Measurements from ENCODE around the gene EDC3.

EDC3 gene

DNA sequence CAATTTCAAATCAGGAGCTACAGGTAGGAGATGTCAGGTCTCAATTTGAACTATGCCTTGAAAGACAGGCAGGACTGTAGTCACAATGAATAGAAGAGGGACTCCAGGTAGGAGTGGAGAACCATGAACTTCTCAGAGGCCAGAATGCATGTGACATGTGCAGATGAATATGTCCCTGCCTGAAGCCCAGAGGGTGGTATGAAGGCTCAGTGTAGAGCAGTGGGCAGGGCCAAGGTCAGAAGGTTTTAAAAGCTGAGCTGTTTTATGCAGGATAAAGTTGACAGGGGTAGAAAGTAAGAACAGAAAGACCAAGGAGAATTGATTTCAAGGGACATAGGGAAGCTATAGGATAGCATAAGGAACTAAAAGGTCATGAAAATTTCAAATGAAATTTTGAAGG is 49.3 kb downstream of the EDC3 start:
- Histone ChIP-seq H3F3A (ENCODE audit: insufficient read depth) (no peaks in the 10 kb centered on the region), H3K36me3 (ENCODE audit: low read length) (no peaks in the 10 kb centered on the region), H3K79me2 (ENCODE audit: insufficient read depth, low read length) (no peaks in the 10 kb centered on the region), H3K9ac (ENCODE audit: low read length) (no peak overlapping the region), H3K9me2 (replicated peaks; ENCODE audit: insufficient read depth, low read length) (no peaks in the 10 kb centered on the region), H2AFZ (ENCODE audit: low read depth, low read length, severe bottlenecking) (no peak overlapping the region), H3K4me2 (ENCODE audit: low read depth, low read length, poor library complexity, severe bottlenecking) (no peak overlapping the region), H3K27ac (ENCODE audit: low read depth, low read length) (no peak overlapping the region), H3K4me3 (ENCODE audit: insufficient read depth, low read length, poor library complexity, severe bottlenecking) (no peak overlapping the region), H4K20me1 (ENCODE audit: low read depth, low read length) (no peaks in the 10 kb centered on the region), H3K9me3 (ENCODE audit: insufficient read depth, low read length) (no peaks in the 10 kb centered on the region), H3K27me3 (ENCODE audit: low read length) (no peaks in the 10 kb centered on the region)
- no peak for TF ChIP-seq EZH2phosphoT487 (conservative IDR thresholded peaks at IDR 0.05; ENCODE audit: low read length)
- TF ChIP-seq, protein P1, sequence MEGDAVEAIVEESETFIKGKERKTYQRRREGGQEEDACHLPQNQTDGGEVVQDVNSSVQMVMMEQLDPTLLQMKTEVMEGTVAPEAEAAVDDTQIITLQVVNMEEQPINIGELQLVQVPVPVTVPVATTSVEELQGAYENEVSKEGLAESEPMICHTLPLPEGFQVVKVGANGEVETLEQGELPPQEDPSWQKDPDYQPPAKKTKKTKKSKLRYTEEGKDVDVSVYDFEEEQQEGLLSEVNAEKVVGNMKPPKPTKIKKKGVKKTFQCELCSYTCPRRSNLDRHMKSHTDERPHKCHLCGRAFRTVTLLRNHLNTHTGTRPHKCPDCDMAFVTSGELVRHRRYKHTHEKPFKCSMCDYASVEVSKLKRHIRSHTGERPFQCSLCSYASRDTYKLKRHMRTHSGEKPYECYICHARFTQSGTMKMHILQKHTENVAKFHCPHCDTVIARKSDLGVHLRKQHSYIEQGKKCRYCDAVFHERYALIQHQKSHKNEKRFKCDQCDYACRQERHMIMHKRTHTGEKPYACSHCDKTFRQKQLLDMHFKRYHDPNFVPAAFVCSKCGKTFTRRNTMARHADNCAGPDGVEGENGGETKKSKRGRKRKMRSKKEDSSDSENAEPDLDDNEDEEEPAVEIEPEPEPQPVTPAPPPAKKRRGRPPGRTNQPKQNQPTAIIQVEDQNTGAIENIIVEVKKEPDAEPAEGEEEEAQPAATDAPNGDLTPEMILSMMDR (IDR thresholded peaks at IDR 0.05; ENCODE audit: insufficient read depth, low read length, poor library complexity, severe bottlenecking): no peak

DNA sequence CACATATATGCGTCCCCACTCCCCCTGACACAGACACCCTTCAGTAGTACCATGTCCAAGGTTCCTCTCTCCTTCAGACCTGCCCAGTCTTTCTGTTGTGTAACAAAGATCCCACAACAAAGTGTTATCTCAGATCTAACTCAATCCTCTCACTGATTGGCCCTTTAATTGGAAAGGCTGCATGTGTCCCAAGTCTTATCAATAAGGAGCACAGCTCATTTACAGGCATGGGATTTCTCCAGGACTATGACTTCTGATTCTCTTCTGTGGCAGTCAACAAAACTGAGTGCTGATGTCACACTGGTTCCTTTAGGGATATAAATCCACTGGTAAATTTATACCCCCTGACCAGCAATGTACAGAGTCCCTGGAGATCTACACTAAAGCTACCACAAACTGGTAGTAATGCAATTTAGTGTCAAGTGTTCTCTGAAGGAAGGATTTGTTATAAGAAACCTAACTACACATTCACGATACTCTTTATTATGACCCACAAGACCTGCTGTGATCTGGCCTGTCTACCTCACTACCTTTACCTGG is 52.1 kb downstream of the EDC3 start:
- Histone ChIP-seq H3K9ac (ENCODE audit: low read length) (no peak overlapping the region), H3K9me3 (ENCODE audit: insufficient read depth, low read length) (no peaks in the 10 kb centered on the region), H3K27me3 (ENCODE audit: low read length) (no peaks in the 10 kb centered on the region), H3F3A (ENCODE audit: insufficient read depth) (no peaks in the 10 kb centered on the region), H3K79me2 (ENCODE audit: insufficient read depth, low read length) (no peaks in the 10 kb centered on the region), H3K36me3 (ENCODE audit: low read length) (no peaks in the 10 kb centered on the region), H3K4me2 (ENCODE audit: low read depth, low read length, poor library complexity, severe bottlenecking) (no peak overlapping the region), H4K20me1 (ENCODE audit: low read depth, low read length) (no peaks in the 10 kb centered on the region), H3K27ac (ENCODE audit: low read depth, low read length) (no peak overlapping the region), H3K4me3 (ENCODE audit: insufficient read depth, low read length, poor library complexity, severe bottlenecking) (no peak overlapping the region), H3K9me2 (replicated peaks; ENCODE audit: insufficient read depth, low read length) (no peaks in the 10 kb centered on the region), H2AFZ (ENCODE audit: low read depth, low read length, severe bottlenecking) (no peak overlapping the region)
- TF ChIP-seq, protein P1 (IDR thresholded peaks at IDR 0.05; ENCODE audit: insufficient read depth, low read length, poor library complexity, severe bottlenecking): no peak
- TF ChIP-seq EZH2phosphoT487 (conservative IDR thresholded peaks at IDR 0.05; ENCODE audit: low read length): no peak

DNA sequence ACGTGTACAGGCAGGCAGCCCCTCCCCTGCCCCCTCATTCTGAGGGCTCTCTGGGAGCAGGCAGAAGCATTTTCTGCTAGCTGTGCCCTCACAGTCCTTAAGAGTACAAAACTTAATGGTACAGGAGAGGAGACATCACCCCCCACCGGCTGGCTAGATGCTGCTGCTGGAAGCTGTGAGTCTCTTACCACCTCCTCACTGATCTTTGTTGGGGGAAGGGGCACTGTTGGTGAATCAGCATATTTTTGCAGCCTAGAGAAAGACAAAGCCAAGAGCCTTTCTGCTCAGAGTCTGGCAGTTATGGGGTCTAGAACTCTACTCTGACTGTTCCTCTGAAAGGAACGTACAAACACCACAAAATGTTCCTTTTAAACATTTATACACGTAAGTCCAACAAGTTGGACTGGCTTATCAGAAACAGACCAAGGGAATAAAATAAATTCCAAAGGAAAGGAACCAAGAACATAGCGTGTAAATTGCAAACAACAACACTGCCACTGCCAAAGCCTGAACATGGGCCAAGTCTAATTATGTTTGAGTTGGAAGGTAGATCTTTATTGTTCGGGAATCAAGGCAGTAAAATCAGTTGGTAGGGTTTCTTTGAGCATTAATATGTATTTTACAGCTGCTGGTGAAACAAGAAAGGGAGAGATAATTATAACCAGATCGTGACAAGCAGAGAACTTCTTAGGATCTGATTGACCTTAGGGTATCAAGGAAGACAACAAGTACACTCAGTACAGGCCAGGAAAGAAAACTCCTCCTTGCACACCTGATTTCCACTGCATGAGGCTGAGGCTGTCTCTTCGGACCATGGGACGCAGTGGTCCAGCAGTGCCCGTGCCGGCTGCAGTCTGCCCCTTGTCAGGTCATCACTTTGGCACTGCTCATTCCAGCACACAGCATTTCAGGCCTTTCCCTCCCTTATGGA is 52.8 kb downstream of the EDC3 start:
- H3K4me2 ChIP-seq (ENCODE audit: low read depth, low read length, poor library complexity, severe bottlenecking): no peak overlapping the region
- H3K9ac ChIP-seq (ENCODE audit: low read length): no peak overlapping the region
- no peaks in the 10 kb centered on the region for H3K36me3 ChIP-seq (ENCODE audit: low read length)
- H2AFZ ChIP-seq (ENCODE audit: low read depth, low read length, severe bottlenecking): no peak overlapping the region
- no peaks in the 10 kb centered on the region for H3K9me2 ChIP-seq (replicated peaks; ENCODE audit: insufficient read depth, low read length)
- no peaks in the 10 kb centered on the region for H3F3A ChIP-seq (ENCODE audit: insufficient read depth)
- H3K9me3 ChIP-seq (ENCODE audit: insufficient read depth, low read length): no peaks in the 10 kb centered on the region
- TF ChIP-seq, protein P1 (IDR thresholded peaks at IDR 0.05; ENCODE audit: insufficient read depth, low read length, poor library complexity, severe bottlenecking): no peak
- no peak for TF ChIP-seq EZH2phosphoT487 (conservative IDR thresholded peaks at IDR 0.05; ENCODE audit: low read length)
- H3K79me2 ChIP-seq (ENCODE audit: insufficient read depth, low read length): no peaks in the 10 kb centered on the region
- H3K27me3 ChIP-seq (ENCODE audit: low read length): no peaks in the 10 kb centered on the region
- H3K4me3 ChIP-seq (ENCODE audit: insufficient read depth, low read length, poor library complexity, severe bottlenecking): no peak overlapping the region
- H4K20me1 ChIP-seq (ENCODE audit: low read depth, low read length): no peaks in the 10 kb centered on the region
- no peak overlapping the region for H3K27ac ChIP-seq (ENCODE audit: low read depth, low read length)
